Vagina (tissue), 2 donors: Measurements from ENCODE around the gene FATE1.

Source experiments
- CTCF ChIP-seq, 3 experiments: fragments of 450-650 bp in 2 of 3; fragments of 200-600 bp in 1 of 3; sonication (generic) in 1 of 3; IDR thresholded peaks; one replicate each; pipeline ENCODE4 v1.5.1; 2017 to 2019; ENCODE audit warnings: antibody characterized with exemption in 3 of 3, mild to moderate bottlenecking in 2 of 3, moderate library complexity in 2 of 3
- POLR2A ChIP-seq, 2 donors: fragments of 450-650 bp; IDR thresholded peaks; one replicate each; pipeline ENCODE4 v1.6.1; 2017; ENCODE audit warnings: antibody characterized with exemption in 2 of 2, mild to moderate bottlenecking in 2 of 2, moderate library complexity in 2 of 2
- POLR2AphosphoS5 ChIP-seq, 2 donors: sonication (generic); formaldehyde crosslinking; IDR thresholded peaks; one replicate each; pipeline ENCODE4 v1.9.0; 2017; ENCODE audit warnings: antibody characterized with exemption in 2 of 2, mild to moderate bottlenecking in 2 of 2, low read depth in 1 of 2; ENCODE audit not compliant: insufficient read depth in 1 of 2

DNA sequence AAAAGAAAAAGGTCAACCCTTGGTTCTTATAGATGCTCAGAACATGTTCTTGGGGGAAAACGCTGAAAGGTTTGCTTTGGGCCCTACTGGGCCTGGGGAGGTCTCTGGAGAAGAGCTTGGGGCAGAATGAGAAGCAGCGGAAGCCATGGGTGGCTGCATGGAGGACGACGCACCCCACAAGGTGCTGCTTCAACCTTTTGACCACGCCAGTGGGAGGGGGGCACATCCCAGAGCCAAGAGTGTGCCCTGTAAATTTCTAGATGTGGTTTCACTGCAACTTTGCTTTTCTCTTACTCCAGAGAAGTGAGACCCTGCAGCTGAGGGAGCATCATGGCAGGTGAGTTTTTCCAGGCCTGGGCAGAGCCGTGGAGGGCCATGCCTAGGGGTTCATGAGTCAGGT lies 17.4 kb upstream of the FATE1 start:
- TF ChIP-seq POLR2A (IDR thresholded peaks at IDR 0.05) (no peak), CTCF (IDR thresholded peaks at IDR 0.05) (no peak), POLR2AphosphoS5 (IDR thresholded peaks at IDR 0.05; ENCODE audit: insufficient read depth in 1 of 2, low read depth in 1 of 2) (no peak)
